Activated T-helper 1 cell treated with Interleukin-2 at 50 U/mL for 16 hours (primary cell): ENCODE results near the gene ATP7A.
"Not testable (repeated sequence)": the region's sequence is repeated elsewhere in the genome, so short reads cannot be mapped to it uniquely, and the experiment has no call there.

ENCODE experiments used
- DNase-seq: peaks from one replicate; pipeline ENCODE4 v3.0.0-alpha.2; 2020; ENCODE audit warnings: low read depth

ATP7A gene

DNA sequence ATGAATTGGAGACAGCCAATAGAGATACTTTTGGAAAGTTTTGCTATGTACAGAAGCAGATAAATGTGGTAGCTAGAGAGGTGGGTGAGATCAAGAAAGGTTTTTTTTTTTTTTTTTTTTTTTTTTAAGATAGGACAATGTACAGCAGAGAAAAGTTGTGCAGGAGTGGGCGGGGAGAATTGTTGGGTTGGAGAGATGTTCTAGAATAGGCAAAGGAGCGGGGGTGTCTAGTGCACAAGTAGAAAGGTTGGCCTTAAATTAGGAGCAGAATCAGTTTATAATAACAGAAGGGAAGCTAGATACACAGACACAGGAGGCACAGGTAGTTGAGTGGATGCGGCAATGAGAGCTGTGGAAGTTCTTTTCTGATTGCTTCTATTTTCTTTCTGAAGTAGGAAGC lies 127.4 kb downstream of the ATP7A start:
- no peak for DNase-seq

GRCh38 chrX:78042601-78043000 lies 132.1 kb downstream of the ATP7A start:
- no peak for DNase-seq

GRCh38 chrX:78046362-78046761 lies 135.9 kb downstream of the ATP7A start:
- no peak for DNase-seq

DNA sequence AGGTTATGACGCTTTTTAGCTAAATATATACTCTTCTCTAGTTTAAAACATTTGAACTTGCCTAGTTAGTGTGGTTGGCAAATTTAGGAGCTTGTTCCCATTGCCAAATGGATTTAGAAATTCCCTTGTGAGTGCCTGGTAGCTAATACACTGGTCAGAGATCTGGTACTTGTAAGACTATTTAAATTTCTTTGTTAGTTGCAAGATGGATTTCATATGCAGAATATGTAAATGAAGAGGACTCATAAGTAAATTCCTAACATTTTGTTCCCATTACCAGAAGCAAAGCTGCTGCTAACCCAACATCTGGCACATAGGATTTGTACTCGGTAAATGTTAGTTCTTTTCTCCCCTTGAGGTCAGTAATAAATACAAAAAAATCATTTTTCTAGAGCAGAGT lies 137.6 kb downstream of the ATP7A start:
- no peak for DNase-seq

DNA sequence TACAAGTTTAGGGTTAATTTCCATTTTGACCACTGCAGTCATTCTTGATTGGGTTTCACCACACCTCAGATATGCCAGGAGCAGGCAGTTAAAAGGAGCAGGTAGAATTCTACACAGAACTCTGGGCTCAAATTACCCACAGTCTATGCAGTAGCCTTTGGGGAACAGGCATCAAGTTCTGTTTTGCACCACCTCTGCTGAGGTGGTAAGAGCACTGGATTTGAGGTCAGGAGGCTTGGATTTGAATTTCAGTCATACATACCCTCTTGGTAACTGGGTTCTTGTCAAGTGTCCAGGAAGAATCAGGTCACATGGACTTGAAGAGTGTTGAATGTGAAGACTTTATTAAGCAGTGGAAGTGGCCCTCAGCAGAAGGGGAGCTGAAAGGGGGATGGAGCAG lies 153.2 kb downstream of the ATP7A start:
- no peak for DNase-seq

GRCh38 chrX:78064152-78064551 lies 153.7 kb downstream of the ATP7A start:
- no peak for DNase-seq

DNA sequence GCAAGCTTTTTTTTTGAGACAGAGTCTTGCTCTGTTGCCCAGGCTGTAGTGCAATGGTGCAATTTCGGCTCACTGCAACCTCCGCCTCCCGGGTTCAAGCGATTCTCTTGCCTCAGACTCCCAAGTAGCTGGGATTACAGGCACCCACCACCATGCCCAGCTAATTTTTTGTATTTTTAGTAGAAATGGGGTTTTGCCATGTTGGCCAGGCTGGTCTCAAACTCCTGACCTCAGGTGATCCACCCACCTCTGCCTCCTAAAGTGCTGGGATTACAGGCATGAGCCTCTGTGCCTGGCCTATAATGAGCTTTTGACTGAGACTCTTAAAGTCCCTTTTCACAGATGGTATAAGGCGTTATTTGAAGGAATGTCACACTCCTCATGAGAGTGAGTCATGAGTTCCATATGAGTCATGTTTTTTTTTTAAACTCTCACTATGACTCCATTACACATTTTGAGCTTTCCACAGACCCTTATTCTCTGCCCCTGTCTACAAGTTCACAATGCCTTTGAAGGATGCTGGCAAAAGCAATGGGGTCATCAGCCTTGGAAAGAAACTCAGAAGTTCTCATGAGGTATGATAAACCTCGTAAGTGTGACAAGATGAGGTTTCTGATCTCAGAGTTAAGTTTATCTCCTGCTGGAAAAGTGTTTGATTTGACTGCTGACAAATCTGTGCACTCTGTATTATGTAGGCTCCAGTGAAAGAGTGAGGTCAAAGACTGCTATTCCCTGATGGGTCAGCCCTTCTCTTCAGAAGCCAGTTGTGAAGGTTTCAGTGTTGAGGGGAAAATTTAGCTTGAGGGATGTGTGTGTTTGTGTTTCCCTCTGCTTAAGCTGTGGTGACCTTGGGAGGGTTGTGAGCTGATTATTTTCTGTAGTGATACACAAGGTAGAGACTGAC lies 154.5 kb downstream of the ATP7A start:
- DNase-seq = not testable (repeated sequence)

DNA sequence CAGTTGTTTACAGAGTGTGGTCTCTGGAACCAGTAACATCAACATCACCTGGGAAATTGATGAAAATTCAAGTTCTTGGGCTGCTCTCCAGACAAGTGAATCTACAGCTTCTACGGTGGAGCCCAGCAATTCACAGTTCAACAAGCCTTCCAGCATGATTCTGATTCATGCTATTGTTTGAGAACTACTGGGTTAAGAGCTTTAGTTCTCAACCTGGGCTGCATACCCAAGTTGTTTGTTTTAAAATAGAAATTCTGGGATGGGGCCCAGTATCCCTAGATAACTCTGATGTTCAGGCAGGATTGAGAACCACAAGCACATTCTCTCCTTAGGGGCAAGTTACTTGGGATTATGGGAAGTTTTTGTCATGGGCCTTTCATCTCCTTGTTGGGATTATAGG lies 155.6 kb downstream of the ATP7A start:
- DNase-seq = no peak

GRCh38 chrX:78071331-78071730 lies 160.8 kb downstream of the ATP7A start:
- no peak for DNase-seq

DNA sequence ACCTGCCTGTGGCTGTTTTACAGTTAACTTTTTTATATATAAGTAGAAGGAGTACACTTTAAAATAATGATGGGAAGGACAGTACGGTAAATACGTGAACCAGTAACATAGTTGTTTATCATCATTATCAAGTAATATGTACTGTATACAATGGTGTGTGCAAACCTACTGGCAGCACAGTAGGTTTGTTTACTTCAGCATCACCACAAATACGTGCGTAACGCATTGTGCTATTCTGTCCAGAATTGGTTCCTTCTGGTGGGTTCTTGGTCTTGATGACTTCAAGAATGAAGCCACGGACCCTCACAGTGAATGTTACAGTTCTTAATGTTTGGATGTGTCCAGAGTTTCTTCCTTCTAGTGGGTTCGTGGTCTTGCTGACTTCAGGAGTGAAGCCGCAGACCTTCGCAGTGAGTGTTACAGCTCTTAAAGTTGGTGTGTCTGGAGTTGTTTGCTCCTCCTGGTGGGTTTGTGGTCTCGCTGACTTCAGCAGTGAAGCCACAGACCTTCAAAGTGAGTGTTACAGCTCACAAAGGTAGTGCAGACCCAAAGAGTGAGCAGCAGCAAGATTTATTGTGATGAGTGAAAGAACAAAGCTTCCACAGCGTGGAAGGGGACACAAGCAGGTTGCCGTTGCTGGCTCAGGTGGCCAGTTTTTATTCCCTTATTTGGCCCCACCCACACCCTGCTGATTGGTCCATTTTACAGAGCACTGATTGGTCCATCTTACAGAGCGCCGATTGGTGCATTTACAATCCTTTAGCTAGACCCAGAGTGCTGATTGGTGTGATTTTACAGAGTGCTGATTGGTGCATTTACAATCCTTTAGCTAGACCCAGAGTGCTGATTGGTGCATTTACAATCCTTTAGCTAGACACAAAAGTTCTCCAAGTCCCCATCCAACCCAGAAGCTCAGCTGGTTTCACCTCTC lies 162.9 kb downstream of the ATP7A start:
- DNase-seq = not testable (repeated sequence)

DNA sequence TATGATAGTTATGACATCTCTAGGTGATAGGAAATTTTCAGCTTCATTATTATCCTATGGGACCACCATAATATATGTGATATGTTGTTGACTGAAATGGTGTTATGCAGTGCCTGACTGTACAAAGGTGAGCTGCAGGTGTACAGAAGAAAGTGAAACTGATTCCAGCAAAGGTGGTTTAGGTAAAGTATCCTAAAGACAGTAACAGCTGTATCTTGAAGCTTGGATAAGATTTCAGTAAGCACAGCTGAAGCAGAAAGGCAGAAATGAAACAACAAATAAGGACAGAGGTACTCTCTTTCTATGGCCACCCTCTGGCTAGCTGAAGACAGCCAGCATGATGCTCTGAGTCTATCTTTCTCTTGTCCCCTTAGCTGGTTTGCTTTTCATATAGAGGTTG lies 163.6 kb downstream of the ATP7A start:
- DNase-seq = no peak

GRCh38 chrX:78075787-78076389 lies 165.4 kb downstream of the ATP7A start:
- DNase-seq = no peak

- DNase-seq = not testable (repeated sequence)
Measured at GRCh38 chrX:78081413-78081812, 170.9 kb downstream of the ATP7A start.

GRCh38 chrX:78092296-78092695 lies 181.8 kb downstream of the ATP7A start:
- no peak for DNase-seq

GRCh38 chrX:78098108-78098507 lies 187.6 kb downstream of the ATP7A start:
- no peak for DNase-seq
